ENCODE results near the gene MAG.

MAG gene

DNA sequence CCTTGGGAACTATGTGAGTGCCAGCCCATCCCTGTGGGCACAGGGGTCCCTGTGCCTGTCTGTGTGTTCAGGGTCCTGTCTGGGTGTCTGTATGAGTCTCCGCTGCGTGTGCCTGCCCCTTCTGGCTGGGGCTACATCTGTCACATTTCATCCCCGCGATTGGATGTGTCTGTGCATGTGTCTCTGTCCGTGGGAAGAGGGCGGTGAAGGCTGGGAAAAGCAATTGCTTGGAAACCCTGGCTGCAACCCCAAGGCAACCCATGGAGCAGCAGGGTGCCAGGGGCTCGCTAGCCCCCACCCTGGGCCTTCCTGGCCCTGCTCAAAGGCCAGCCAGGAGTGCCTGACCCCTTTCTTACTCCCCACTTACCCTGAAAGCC lies 1.4 kb downstream of the MAG start:
- TF ChIP-seq, protein P1, sequence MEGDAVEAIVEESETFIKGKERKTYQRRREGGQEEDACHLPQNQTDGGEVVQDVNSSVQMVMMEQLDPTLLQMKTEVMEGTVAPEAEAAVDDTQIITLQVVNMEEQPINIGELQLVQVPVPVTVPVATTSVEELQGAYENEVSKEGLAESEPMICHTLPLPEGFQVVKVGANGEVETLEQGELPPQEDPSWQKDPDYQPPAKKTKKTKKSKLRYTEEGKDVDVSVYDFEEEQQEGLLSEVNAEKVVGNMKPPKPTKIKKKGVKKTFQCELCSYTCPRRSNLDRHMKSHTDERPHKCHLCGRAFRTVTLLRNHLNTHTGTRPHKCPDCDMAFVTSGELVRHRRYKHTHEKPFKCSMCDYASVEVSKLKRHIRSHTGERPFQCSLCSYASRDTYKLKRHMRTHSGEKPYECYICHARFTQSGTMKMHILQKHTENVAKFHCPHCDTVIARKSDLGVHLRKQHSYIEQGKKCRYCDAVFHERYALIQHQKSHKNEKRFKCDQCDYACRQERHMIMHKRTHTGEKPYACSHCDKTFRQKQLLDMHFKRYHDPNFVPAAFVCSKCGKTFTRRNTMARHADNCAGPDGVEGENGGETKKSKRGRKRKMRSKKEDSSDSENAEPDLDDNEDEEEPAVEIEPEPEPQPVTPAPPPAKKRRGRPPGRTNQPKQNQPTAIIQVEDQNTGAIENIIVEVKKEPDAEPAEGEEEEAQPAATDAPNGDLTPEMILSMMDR (conservative IDR thresholded peaks at IDR 0.05; ENCODE audit: low read depth, low read length): no peak
- DNase-seq (ENCODE audit: low read depth): no peak
- H3K4me3 ChIP-seq (ENCODE audit: low read length): no peak overlapping the region

DNA sequence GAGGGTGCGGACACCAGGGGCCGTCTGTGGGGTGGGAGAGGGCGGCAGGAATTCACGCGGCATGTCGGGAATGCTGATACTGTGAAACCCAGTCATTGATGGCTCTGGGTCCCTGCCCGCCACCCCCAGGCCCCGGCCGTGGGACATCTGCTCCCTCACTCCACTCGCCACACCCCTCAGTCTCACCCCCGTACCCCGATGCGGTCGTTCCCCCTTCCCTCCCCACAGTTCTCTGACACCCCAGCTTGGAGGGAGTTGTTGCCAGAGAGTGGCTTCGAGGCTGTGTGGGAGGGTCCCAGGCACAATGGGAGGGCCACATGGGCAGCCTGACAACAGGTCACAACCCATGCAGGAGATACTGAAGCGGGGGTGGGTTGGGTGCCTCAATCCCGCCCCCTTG lies 1.8 kb downstream of the MAG start:
- no peak for DNase-seq (ENCODE audit: low read depth)
- no peak overlapping the region for H3K4me3 ChIP-seq (ENCODE audit: low read length)
- TF ChIP-seq, protein P1 (conservative IDR thresholded peaks at IDR 0.05; ENCODE audit: low read depth, low read length): no peak

DNA sequence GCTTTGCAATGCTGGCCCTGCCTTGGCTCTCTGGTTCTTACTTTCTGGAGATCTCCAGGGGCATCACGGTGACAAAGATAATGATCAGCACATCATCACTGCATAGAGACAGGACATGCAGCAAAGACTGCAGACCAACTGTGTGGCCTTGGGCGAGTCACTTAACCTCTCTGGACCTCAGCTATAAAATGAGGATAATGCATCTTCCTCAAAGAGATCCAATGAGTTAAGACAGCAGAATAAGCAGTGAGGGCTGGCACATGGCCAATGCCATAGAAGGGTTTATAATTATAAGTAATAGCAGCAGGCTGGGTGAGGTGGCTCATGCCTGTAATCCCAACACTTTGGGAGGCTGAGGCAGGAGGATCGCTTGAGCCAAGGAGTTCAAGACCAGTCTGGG lies 2.4 kb downstream of the MAG start:
- no peak for DNase-seq (ENCODE audit: low read depth)
- TF ChIP-seq, protein P1 (conservative IDR thresholded peaks at IDR 0.05; ENCODE audit: low read depth, low read length): no peak
- no peak overlapping the region for H3K4me3 ChIP-seq (ENCODE audit: low read length)

DNA sequence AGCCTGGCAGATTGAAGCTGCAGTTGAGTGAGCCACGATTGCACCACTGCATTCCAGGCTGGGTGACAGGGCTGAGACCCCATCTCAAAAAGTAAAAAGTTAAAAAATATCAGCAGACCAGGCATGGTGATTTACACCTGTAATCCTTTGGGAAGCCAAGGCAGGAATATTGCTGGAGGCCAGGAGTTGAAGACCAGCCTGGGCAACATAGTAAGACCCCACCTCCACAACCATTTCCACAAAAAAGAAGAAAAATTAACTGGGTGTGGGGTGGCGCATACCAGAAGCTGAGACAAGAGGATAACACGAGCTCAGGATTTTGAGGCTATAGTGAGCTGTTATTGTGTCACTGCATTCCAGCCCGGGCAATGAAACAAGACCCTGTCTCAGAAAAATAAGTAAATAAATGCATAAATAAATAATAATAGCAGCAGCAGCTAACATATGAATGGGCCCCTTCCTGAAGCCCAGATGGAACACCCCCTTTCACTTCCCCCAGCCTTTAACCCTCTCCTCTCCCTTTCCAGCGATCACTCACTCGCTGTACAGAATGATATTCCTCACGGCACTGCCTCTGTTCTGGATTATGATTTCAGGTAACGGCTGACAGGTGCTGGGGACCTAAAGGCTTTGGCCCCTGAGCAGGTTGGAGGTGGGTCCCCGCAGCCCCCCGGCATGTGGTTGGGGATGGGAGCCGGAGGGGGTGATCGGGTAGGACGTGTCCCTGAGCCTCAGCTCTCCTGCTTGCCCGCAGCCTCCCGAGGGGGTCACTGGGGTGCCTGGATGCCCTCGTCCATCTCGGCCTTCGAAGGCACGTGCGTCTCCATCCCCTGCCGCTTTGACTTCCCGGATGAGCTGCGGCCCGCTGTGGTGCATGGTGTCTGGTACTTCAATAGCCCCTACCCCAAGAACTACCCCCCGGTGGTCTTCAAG lies 3.2 kb downstream of the MAG start:
- no peak overlapping the region for H3K4me3 ChIP-seq (ENCODE audit: low read length)
- DNase-seq (ENCODE audit: low read depth): no peak
- TF ChIP-seq, protein P1 (conservative IDR thresholded peaks at IDR 0.05; ENCODE audit: low read depth, low read length): no peak

DNA sequence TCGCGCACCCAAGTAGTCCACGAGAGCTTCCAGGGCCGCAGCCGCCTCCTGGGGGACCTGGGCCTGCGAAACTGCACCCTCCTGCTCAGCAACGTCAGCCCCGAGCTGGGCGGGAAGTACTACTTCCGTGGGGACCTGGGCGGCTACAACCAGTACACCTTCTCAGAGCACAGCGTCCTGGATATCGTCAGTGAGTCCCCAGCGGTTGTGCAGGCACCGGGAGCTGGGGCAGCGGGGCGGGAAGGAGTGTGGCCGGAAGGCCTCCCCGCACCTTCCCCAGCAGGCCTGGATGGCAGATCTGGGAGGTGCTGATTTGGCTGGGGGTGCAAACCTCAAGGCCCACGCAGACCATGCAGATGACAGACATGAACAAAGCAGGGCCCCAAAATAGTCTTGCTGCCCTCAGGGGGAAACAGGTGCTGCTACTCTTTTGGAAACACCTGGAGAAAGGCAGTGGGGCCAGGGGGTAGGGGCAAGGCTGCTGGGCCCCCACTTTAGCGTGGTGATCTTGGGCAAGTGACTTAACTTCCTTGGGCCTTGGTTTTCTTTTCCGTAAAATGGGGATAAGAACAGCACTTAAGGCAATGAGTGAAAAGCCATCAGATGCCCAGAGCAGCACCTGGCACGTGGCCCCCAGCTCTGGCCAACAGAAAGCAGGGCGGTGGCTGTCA lies 4.0 kb downstream of the MAG start:
- DNase-seq (ENCODE audit: low read depth): no peak
- TF ChIP-seq, protein P1 (conservative IDR thresholded peaks at IDR 0.05; ENCODE audit: low read depth, low read length): no peak

DNA sequence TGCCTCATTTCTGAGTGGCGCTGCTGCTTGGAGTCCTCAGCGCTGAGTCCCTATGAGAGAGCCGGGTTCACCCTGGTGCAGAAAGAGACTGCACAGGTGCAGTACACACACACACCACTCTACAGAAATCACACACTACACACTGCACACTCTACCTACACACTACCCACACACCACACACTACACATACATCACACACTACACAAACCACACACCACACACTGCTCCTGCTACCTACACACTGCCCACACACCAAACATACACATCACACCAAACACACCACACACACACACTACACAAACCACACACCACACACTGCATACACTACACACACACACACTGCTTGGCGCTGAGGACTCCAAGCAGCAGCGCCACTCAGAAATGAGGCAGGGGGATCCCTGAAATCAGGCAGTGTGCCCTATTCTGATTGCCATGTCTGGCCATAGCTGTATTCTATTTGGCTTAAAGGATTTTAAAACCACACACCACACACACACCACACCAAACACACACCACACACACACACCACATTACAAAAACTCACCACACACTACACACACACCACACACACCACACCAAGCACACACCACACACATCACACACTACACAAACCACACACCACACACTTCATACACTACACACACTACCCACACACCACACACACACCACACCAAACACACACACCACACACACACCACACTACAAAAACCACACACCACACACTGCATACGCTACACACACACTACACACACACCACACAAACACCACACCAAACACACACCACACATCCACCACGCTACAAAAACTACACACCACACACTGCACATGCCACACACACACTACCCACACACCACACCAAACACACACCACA lies 4.9 kb downstream of the MAG start:
- no peak overlapping the region for H3K4me3 ChIP-seq (ENCODE audit: low read length)
- TF ChIP-seq, protein P1 (conservative IDR thresholded peaks at IDR 0.05; ENCODE audit: low read depth, low read length): no peak
- no peak for DNase-seq (ENCODE audit: low read depth)

More for the DNA sequence above, 4.0 kb downstream of the MAG start:
- H3K4me3 ChIP-seq (ENCODE audit: low read length): no peak overlapping the region

All from retinal pigment epithelial cell (primary cell).